Adipocyte (in vitro differentiated cells): Measurements from ENCODE around the gene SUGCT.
A peak's percentile ranks its signal among the peaks of the same experiment; 100 is the strongest.

Experiments
- DNase-seq: peaks from one replicate; pipeline ENCODE4 v3.0.0-alpha.2; 2015; ENCODE audit warnings: low read depth
- H3K27me3 ChIP-seq: replicated peaks from 2 replicates; pipeline ENCODE4 v1.7.0; 2013; ENCODE audit warnings: mild to moderate bottlenecking, low read length, moderate library complexity; ENCODE audit not compliant: control insufficient read depth, insufficient read depth
- H3K36me3 ChIP-seq: 2 replicates; pipeline ENCODE4 v1.7.0; 2013; ENCODE audit warnings: low read length, mild to moderate bottlenecking, moderate library complexity; ENCODE audit not compliant: control insufficient read depth, insufficient read depth, severe bottlenecking
- H3K4me1 ChIP-seq: 2 replicates; pipeline ENCODE4 v1.7.0; 2013; ENCODE audit warnings: mild to moderate bottlenecking, low read length, moderate library complexity; ENCODE audit not compliant: control insufficient read depth, insufficient read depth
- H3K4me3 ChIP-seq: 2 replicates; pipeline ENCODE4 v1.7.0; 2013; ENCODE audit warnings: mild to moderate bottlenecking, low read length, moderate library complexity
- H3K9ac ChIP-seq: 2 replicates; pipeline ENCODE4 v1.7.0; 2013; ENCODE audit warnings: mild to moderate bottlenecking, low read length, moderate library complexity
- H3K9me3 ChIP-seq: 2 replicates; pipeline ENCODE4 v1.7.0; 2013; ENCODE audit warnings: mild to moderate bottlenecking, low read length, moderate library complexity; ENCODE audit not compliant: control insufficient read depth

Gene SUGCT

DNA sequence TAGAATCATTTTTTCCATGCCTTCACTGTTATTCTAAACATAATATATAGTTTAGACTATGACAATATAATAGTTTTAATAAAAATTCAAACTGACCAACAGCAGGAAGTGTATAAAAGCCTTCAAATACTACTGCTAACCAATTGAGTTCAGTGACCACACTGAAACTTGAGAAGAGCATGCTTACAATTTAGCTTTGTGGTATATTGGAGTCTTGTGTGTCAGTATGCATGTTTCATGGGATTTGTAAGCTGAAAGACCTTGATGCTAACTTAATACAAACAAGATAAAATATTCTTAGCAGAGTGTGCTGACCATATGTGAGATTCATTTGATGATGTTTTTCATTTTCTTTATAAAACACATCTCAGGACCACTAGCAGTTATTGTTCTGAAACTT, 395.5 kb downstream of the SUGCT start:
- Histone ChIP-seq H3K27me3 (no peaks in the 10 kb centered on the region), H3K9me3 (no peaks in the 10 kb centered on the region), H3K4me3 (no peak overlapping the region), H3K9ac (no peak overlapping the region), H3K4me1 (no peaks in the 10 kb centered on the region), H3K36me3 (no peaks in the 10 kb centered on the region)
- peak; percentile 52 for DNase-seq

DNA sequence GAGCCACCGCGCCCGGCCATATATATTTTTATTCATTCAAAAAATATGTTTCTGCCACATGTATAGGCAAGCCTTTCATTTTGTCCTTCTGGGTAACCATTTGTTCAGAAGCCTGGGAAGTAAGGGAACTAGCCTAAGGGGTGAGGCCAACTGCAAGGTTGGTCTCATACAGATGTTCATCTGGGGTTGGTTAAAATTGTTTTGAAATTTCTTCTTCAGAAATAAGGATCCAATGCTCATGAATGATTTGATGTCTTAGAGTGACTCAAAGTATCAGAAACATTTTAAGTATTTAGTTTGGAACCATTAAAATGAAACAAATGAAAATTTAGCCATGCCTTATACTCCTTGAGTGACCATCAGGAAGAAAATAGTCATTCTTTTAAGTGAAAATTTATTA, 397.2 kb downstream of the SUGCT start:
- no peaks in the 10 kb centered on the region for H3K36me3 ChIP-seq
- H3K27me3 ChIP-seq: no peaks in the 10 kb centered on the region
- H3K4me1 ChIP-seq: no peaks in the 10 kb centered on the region
- peak; percentile 47 for DNase-seq
- H3K9me3 ChIP-seq: no peaks in the 10 kb centered on the region
- H3K4me3 ChIP-seq: no peak overlapping the region
- no peak overlapping the region for H3K9ac ChIP-seq

DNA sequence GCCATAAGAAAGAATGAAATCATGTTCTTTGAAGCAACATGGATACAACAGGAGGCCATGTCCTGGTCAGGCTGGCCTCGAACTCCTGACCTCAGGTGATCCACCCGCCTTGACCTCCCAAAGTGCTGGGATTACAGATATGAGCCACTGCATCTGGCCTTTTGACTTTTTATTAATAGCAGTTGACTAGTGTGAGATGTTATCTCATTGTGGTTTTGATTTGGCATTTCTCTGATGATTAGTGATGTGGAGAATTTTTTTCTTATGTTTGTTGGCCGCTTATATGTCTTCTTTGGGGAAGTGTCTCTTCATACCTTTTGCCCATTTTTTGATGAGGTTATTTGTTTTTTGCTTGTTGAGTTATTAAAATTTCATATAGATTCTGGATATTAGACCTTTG, 400.9 kb downstream of the SUGCT start:
- DNase-seq: no peak
- no peaks in the 10 kb centered on the region for H3K9me3 ChIP-seq
- no peaks in the 10 kb centered on the region for H3K36me3 ChIP-seq
- H3K9ac ChIP-seq: no peak overlapping the region
- H3K4me1 ChIP-seq: no peaks in the 10 kb centered on the region
- H3K27me3 ChIP-seq: no peaks in the 10 kb centered on the region
- no peak overlapping the region for H3K4me3 ChIP-seq

DNA sequence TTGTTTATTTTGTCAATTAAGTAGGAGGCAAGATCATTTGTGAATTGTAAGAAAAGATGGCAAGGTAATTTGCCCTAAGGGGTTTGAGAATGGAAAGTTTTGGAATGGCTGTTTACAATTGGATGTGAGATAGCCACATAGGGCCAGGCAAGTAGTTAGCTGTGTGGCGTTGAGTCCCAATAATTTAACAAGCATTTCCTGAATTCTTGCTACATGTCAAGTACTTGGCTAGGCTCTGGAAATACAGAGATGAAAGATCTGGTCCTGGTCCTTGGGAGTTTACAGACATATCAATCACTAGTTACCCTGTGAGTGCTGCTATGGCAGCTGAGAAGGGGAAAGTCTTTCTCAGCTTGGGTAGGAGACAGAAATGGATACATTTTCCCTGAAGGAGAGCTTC, 401.6 kb downstream of the SUGCT start:
- no peak overlapping the region for H3K4me3 ChIP-seq
- DNase-seq: no peak
- H3K36me3 ChIP-seq: no peaks in the 10 kb centered on the region
- H3K27me3 ChIP-seq: no peaks in the 10 kb centered on the region
- H3K4me1 ChIP-seq: peaks cover 4% of the 10 kb centered on the region
- H3K9ac ChIP-seq: no peak overlapping the region
- no peaks in the 10 kb centered on the region for H3K9me3 ChIP-seq

DNA sequence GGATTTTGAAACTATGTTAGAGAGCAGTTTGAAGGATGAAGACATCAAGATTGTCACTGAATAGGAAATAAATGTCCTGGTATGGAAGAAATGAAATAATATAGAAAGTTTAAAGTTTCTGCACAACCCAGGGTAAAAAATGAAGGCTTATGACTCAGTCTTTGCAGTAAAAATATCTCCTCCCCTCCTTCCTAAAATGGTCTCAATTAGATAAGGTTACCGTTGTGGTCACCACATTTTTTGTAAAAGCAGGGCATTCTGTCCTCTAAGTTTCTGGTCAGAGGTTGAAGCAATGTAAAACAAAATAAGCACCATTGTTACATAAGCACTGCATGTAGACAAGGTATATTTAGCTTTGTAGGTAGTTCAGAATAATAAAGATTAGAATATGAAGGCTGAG, 403.5 kb downstream of the SUGCT start:
- Histone ChIP-seq H3K36me3 (no peaks in the 10 kb centered on the region), H3K4me1 (peaks cover 14% of the 10 kb centered on the region), H3K4me3 (no peak overlapping the region), H3K9ac (no peak overlapping the region), H3K9me3 (no peaks in the 10 kb centered on the region), H3K27me3 (no peaks in the 10 kb centered on the region)
- peak; percentile 36 for DNase-seq

DNA sequence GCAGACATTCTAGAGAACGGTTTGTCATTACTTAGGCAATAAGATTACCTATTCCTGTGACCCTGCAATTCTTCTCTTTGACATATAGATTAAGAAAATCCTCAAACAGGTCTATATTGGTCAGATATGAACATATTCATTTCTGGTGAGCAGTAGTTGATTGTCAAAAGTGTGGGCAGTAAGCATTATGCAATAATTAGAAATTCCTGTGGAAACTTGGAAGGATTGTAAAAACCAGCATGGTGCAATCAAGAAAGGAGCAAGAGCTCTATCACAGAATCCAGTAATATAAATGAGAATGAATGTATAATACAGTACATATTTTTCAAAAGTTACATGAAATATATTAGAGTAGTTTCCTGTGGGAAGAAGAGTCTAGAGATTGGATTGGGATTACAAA, 406.5 kb downstream of the SUGCT start:
- Histone ChIP-seq H3K36me3 (no peaks in the 10 kb centered on the region), H3K27me3 (no peaks in the 10 kb centered on the region), H3K4me3 (no peak overlapping the region), H3K9ac (no peak overlapping the region), H3K9me3 (no peaks in the 10 kb centered on the region), H3K4me1 (peaks cover 38% of the 10 kb centered on the region)
- DNase-seq: peak; percentile 71

DNA sequence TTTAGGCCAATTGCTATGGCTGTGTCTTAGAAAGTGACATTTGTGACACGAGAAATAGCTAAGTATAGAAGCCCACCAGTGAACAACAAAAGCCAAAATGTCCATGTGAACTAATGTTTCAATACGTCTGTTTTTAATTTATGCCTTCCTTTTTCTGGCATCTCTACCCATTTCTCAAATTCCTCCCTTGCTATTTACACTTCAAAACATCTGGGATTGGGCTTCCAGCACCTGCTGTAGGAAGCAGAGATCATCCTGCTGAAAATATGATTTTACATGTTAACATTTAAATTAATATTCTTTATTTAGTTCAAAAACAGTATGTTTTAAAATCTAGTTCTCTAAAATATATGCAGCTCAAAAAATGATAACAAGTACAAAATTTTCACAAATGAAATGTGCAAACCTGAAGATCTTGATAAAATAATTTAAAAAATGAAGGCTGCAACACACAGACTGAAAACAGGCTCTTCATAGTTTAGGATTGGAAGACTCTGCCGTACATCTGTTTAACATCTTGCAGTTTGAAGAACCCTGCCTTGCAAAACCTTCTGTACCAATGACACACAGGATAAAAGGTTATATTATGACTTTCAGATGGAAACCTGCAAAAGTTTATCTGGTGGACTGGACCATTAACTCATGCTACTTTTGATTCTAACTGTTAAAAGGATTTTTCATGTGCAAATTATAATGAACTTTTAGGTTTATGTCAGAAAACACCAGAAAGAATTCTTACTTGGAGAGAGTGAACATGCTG, 408.4 kb downstream of the SUGCT start:
- Histone ChIP-seq H3K9me3 (no peaks in the 10 kb centered on the region), H3K4me1 (peaks cover 38% of the 10 kb centered on the region), H3K4me3 (no peak overlapping the region), H3K9ac (no peak overlapping the region), H3K27me3 (no peaks in the 10 kb centered on the region), H3K36me3 (no peaks in the 10 kb centered on the region)
- peak; percentile 63 for DNase-seq

DNA sequence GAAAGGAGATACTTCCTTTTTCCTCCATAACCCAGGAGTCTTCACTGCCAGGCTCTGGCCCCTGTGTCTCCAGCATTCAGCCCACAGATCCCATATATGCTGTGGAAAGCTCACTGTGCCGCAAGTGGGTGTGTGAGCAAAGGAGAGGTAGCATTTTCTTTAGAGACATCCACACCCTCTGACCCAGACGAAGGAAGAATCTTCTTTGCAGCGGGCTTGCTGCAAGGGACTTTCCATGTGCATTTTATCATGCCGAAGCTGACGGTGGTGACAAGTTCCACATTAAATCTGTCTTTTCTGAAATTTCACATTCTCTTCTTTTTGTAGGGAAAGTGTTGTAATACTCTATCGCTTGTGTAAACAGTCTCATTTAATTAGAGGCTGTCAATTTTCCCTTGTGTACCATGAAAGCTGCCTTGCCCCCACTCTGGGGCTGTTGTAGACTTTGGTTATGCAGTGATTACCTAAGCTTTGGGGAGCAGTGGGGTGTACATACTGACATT, 409.5 kb downstream of the SUGCT start:
- no peaks in the 10 kb centered on the region for H3K27me3 ChIP-seq
- no peaks in the 10 kb centered on the region for H3K9me3 ChIP-seq
- DNase-seq: no peak
- H3K4me1 ChIP-seq: peaks cover 38% of the 10 kb centered on the region
- H3K9ac ChIP-seq: peak overlapping the region; percentile 34
- H3K4me3 ChIP-seq: peak overlapping the region; percentile 62
- no peaks in the 10 kb centered on the region for H3K36me3 ChIP-seq

DNA sequence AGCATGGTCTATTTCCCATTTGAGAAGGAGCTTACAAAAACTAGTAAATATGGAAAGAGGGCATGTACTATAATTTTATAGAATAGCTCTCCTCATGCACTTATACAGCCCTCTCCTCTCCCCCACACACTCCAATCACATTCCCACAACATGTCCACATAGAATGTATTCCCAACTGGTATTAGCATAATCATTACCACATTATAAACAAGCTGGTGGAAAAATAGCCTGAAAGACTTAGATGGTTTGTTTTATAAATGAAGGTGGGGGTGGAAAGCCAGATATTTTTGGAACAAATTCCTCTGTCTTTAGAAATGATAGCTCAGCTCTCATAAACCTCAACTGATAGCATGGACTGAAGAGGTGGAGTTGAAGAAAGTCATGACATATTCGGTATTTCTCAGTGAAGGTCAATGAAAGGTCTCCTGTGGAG, 410.1 kb downstream of the SUGCT start:
- Histone ChIP-seq H3K4me3 (peak overlapping the region; percentile 62), H3K4me1 (peaks cover 38% of the 10 kb centered on the region), H3K27me3 (no peaks in the 10 kb centered on the region), H3K36me3 (no peaks in the 10 kb centered on the region), H3K9ac (peak overlapping the region; percentile 34), H3K9me3 (no peaks in the 10 kb centered on the region)
- no peak for DNase-seq

DNA sequence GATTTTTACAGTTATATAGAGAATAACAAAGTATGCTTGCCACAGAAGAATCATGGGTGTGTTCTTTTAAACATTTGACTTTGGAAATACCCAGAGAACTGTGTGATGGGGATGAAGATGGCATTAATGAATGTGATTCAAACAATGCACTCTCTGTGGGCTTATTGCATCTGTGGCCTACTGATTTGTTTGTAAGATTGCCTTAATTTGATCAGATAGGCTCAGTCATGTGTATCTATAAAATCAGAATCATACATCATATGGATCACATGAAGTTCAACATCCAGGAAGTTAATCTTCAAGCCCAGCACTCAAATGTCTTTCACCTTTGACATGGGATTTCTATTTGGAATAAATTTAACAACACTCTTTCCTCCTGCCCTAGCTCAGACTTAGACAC, 410.9 kb downstream of the SUGCT start:
- H3K4me1 ChIP-seq: peaks cover 38% of the 10 kb centered on the region
- H3K36me3 ChIP-seq: no peaks in the 10 kb centered on the region
- no peaks in the 10 kb centered on the region for H3K9me3 ChIP-seq
- H3K4me3 ChIP-seq: no peak overlapping the region
- no peak for DNase-seq
- H3K9ac ChIP-seq: no peak overlapping the region
- no peaks in the 10 kb centered on the region for H3K27me3 ChIP-seq

DNA sequence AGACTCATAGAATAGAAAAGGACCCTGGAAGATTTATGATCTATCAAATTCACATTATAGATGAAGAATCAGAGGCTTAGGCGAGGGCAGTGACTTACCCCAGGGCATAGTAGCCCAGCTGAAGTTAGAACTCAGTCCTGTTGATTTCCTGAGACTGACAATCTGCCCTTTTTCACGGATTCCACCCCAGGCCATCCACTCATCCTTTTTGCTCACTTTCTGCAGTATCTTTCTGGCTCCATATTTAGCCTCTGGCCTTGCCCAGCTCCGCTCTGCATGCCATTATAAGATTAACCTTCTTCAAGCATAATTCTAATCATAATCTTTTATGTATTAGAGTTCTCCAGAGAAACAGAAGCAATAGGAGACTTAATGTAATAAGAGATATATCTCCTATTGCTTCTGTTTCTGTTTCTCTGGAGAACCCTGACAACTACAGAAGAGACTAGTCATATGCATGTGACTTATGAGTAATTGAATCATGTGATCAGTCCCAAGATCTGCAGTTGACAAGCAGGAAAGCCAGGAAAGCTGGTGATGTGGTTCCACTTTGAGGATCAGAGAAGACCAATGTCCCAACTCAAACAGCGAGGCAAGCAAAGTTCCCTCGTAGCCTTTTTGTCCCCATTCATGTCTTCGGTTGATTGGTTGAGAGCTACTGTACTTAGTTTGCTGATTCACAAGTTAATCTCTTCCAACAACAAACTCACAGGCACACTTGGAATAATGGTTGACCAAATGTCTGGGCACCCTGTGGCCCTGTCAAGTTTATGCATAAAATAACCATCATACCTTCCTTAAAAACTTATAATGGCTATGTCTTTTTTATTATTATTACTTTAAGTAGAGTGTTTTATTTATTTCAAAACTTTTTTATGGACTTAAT, 412.1 kb downstream of the SUGCT start:
- no peaks in the 10 kb centered on the region for H3K27me3 ChIP-seq
- no peak overlapping the region for H3K4me3 ChIP-seq
- peaks cover 32% of the 10 kb centered on the region for H3K4me1 ChIP-seq
- H3K9ac ChIP-seq: no peak overlapping the region
- no peak for DNase-seq
- no peaks in the 10 kb centered on the region for H3K36me3 ChIP-seq
- H3K9me3 ChIP-seq: no peaks in the 10 kb centered on the region
